ENCODE results near the gene TNFSF15.
A peak's percentile ranks its signal among the peaks of the same experiment; 100 is the strongest.

The TNFSF15 gene

GRCh38 chr9:114787214-114787613 lies 18.6 kb downstream of the TNFSF15 start (continued):
- TF ChIP-seq, protein P1, sequence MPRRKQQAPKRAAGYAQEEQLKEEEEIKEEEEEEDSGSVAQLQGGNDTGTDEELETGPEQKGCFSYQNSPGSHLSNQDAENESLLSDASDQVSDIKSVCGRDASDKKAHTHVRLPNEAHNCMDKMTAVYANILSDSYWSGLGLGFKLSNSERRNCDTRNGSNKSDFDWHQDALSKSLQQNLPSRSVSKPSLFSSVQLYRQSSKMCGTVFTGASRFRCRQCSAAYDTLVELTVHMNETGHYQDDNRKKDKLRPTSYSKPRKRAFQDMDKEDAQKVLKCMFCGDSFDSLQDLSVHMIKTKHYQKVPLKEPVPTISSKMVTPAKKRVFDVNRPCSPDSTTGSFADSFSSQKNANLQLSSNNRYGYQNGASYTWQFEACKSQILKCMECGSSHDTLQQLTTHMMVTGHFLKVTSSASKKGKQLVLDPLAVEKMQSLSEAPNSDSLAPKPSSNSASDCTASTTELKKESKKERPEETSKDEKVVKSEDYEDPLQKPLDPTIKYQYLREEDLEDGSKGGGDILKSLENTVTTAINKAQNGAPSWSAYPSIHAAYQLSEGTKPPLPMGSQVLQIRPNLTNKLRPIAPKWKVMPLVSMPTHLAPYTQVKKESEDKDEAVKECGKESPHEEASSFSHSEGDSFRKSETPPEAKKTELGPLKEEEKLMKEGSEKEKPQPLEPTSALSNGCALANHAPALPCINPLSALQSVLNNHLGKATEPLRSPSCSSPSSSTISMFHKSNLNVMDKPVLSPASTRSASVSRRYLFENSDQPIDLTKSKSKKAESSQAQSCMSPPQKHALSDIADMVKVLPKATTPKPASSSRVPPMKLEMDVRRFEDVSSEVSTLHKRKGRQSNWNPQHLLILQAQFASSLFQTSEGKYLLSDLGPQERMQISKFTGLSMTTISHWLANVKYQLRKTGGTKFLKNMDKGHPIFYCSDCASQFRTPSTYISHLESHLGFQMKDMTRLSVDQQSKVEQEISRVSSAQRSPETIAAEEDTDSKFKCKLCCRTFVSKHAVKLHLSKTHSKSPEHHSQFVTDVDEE (CRISPR knock-in tag; IDR thresholded peaks at IDR 0.05), result no peak
- TF ChIP-seq CREB5 (CRISPR knock-in tag; IDR thresholded peaks at IDR 0.05; ENCODE audit: low read depth) (no peak), ZNF70 (CRISPR knock-in tag; IDR thresholded peaks at IDR 0.05) (no peak), CSRNP3 (CRISPR knock-in tag; IDR thresholded peaks at IDR 0.05) (no peak)

DNA sequence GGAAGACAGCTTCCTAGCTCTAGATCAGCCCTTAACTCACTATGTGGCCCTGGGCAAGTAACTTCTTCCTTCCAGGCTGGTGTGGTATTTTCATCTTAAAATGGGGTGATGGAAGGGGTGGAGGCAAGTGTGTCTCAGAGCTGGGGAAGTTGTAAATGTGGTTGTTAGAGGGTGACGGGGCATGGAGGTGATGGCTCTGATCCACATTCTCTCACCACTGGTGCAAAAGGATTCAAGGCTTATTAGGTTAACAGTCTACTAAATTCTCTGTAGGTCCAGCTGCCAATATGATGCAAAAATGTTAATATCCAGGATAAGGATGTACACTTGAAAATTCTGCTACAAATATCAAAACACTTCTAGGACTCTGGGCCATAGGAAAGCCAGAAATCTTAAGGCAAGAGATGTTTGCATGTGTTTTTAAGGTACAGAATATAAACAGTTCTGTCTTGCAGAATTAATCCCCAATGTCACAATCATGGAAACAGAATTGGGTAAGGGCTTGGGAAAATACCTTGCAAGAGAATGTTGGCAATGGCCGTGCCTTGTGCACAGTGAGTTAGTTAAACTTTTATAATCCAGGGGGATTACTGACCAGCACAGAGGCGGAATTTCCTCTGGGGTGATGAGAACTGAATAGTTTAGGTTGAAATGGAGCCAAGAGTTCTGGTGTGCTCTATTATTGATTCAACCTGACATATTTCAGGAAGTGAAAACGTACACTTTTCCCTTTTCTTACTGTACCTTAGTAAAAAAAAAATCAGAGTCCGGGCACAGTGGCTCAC lies 19.8 kb downstream of the TNFSF15 start:
- TF ChIP-seq ZC3H10 (CRISPR knock-in tag; IDR thresholded peaks at IDR 0.05) (no peak), PPARA (CRISPR knock-in tag; IDR thresholded peaks at IDR 0.05; ENCODE audit: borderline replicate concordance) (no peak), GLIS3 (CRISPR knock-in tag; IDR thresholded peaks at IDR 0.05) (no peak), OSR1 (CRISPR knock-in tag; IDR thresholded peaks at IDR 0.05) (no peak), TOX (CRISPR knock-in tag; IDR thresholded peaks at IDR 0.05; ENCODE audit: borderline replicate concordance) (no peak), ZNF8 (CRISPR knock-in tag; IDR thresholded peaks at IDR 0.05) (no peak), BACH2 (CRISPR knock-in tag; IDR thresholded peaks at IDR 0.05; ENCODE audit: borderline replicate concordance) (no peak), ZNF565 (CRISPR knock-in tag; conservative IDR thresholded peaks at IDR 0.05; ENCODE audit: low read depth) (no peak), RARB (CRISPR knock-in tag; IDR thresholded peaks at IDR 0.05) (no peak), PATZ1 (CRISPR knock-in tag; IDR thresholded peaks at IDR 0.05; ENCODE audit: borderline replicate concordance) (no peak), CREB5 (CRISPR knock-in tag; IDR thresholded peaks at IDR 0.05; ENCODE audit: low read depth) (no peak)
- ATAC-seq, result no peak; the same call in 2 of the 3 replicates

DNA sequence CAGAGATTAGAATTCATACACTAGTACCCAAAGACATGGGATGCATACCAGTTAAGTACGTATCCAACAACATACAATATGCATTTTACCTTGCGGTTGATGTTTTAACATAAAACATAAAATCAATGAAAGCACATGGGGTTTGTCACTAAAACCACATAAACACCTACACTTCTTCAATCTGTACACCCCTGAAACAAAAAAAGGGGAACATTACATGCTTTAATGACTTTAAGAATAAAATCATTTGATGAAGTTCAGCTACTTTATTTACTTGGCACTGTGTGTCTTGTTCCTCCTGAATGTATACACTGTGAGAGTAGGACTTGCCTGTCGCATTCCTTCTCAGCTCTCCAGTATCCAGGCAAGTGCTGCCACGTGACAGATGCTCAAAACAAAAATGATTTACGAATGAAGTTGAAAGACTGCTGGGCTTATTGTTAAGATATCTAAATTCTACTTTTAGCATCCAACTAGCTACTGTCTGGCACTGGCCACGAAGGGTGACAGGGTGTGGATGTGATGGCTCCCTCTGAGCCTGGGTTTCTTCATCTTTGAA lies 21.0 kb downstream of the TNFSF15 start:
- peak; percentile 42; the same call in 1 of the 3 replicates for ATAC-seq
- TF ChIP-seq ZFP3 (CRISPR knock-in tag; IDR thresholded peaks at IDR 0.05) (no peak), ISL1 (CRISPR knock-in tag; IDR thresholded peaks at IDR 0.05) (no peak), PATZ1 (CRISPR knock-in tag; IDR thresholded peaks at IDR 0.05; ENCODE audit: borderline replicate concordance) (no peak), ARNTL (CRISPR knock-in tag; IDR thresholded peaks at IDR 0.05; ENCODE audit: borderline replicate concordance, low read depth) (no peak), ZNF8 (CRISPR knock-in tag; IDR thresholded peaks at IDR 0.05) (no peak), ESRRG (CRISPR knock-in tag; IDR thresholded peaks at IDR 0.05) (no peak), ZNF70 (CRISPR knock-in tag; IDR thresholded peaks at IDR 0.05) (no peak), SNAI2 (CRISPR knock-in tag; IDR thresholded peaks at IDR 0.05) (no peak), CSDC2 (CRISPR knock-in tag; IDR thresholded peaks at IDR 0.05) (no peak), BACH2 (CRISPR knock-in tag; IDR thresholded peaks at IDR 0.05; ENCODE audit: borderline replicate concordance) (no peak), ZFP30 (CRISPR knock-in tag; IDR thresholded peaks at IDR 0.05) (no peak), TOX (CRISPR knock-in tag; IDR thresholded peaks at IDR 0.05; ENCODE audit: borderline replicate concordance) (no peak)
- TF ChIP-seq, protein P2, sequence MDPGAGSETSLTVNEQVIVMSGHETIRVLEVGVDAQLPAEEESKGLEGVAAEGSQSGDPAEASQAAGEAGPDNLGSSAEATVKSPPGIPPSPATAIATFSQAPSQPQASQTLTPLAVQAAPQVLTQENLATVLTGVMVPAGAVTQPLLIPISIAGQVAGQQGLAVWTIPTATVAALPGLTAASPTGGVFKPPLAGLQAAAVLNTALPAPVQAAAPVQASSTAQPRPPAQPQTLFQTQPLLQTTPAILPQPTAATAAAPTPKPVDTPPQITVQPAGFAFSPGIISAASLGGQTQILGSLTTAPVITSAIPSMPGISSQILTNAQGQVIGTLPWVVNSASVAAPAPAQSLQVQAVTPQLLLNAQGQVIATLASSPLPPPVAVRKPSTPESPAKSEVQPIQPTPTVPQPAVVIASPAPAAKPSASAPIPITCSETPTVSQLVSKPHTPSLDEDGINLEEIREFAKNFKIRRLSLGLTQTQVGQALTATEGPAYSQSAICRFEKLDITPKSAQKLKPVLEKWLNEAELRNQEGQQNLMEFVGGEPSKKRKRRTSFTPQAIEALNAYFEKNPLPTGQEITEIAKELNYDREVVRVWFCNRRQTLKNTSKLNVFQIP (CRISPR knock-in tag; IDR thresholded peaks at IDR 0.05; ENCODE audit: borderline replicate concordance, low read depth), result no peak

All from SK-N-SH treated with all-trans-retinoic acid at 6 μM for 48 hours (cell line).